ENCODE data around the gene STYXL1. TPM values are rescaled to one million over a fixed set of nuclear protein-coding genes. Genes with fewer than 3 reads are reported as not detected.
"Not testable (repeated sequence)": the region's sequence is repeated elsewhere in the genome, so short reads cannot be mapped to it uniquely, and the experiment has no call there.

Gene STYXL1
- total RNA-seq, 6 experiments from 2014 or later, result 13.8 to 28.5 (median 21.2) TPM

GRCh38 chr7:76016191-76016947 is 31.4 kb downstream of the STYXL1 start:
- Histone ChIP-seq H3K27ac (no peak overlapping the region), H3K36me3 (peaks cover 0 to 8% (median 0%) of the 10 kb centered on the region in 4 donors), H3K4me1 (no peaks in the 10 kb centered on the region), H3K4me3 (no peak overlapping the region), H3K27me3 (no peaks in the 10 kb centered on the region), H3K9me3 (no peaks in the 10 kb centered on the region)
- DNase-seq, result no peak
- no peak for ATAC-seq
- intact Hi-C loops (cut with DNase I), result loop anchor here in 1 of 2 donors (10.0 kb wide), 1 partner anchor 152 kb away; no protein-coding TSS in a partner anchor
- TF ChIP-seq POLR2A (IDR thresholded peaks at IDR 0.05), result no peak
- TF ChIP-seq CTCF (IDR thresholded peaks at IDR 0.05), result no peak
- WGBS (ENCODE audit: insufficient coverage, low coverage, low lambda C conversion rate, missing lambda C conversion rate), result 78% methylated on average over 13 of the region's 13 CpGs

- intact Hi-C loops (cut with DNase I), result loop anchor here in 1 of 2 donors (10.0 kb wide), 1 partner anchor 147 kb away; no protein-coding TSS in a partner anchor
- no peaks in the 10 kb centered on the region for H3K27me3 ChIP-seq
- no peak overlapping the region for H3K4me3 ChIP-seq
- H3K4me1 ChIP-seq, result no peaks in the 10 kb centered on the region
- no peaks in the 10 kb centered on the region for H3K9me3 ChIP-seq
- no peak for TF ChIP-seq POLR2A (IDR thresholded peaks at IDR 0.05)
- no peak for TF ChIP-seq CTCF (IDR thresholded peaks at IDR 0.05)
- no peak overlapping the region for H3K27ac ChIP-seq
- DNase-seq, result no peak
- 72% methylated on average over 6 of the region's 8 CpGs for WGBS (ENCODE audit: insufficient coverage, low coverage, low lambda C conversion rate, missing lambda C conversion rate)
- peak in 2 of 4 donors; percentile 19 to 40 for ATAC-seq
- peaks cover 0 to 5% (median 0%) of the 10 kb centered on the region in 4 donors for H3K36me3 ChIP-seq
These were observed 36.3 kb downstream of the STYXL1 start for GRCh38 chr7:76011442-76011861.

- no peak for DNase-seq
- H3K27me3 ChIP-seq, result no peaks in the 10 kb centered on the region
- no peak for ATAC-seq
- intact Hi-C loops (cut with DNase I), result loop anchor here in 1 of 2 donors (10.0 kb wide), 1 partner anchor 145 kb away; no protein-coding TSS in a partner anchor
- H3K9me3 ChIP-seq, result no peaks in the 10 kb centered on the region
- no peak for TF ChIP-seq POLR2A (IDR thresholded peaks at IDR 0.05)
- TF ChIP-seq CTCF (IDR thresholded peaks at IDR 0.05), result no peak
- H3K4me3 ChIP-seq, result no peak overlapping the region
- no peak overlapping the region for H3K27ac ChIP-seq
- peaks cover 0 to 5% (median 0%) of the 10 kb centered on the region in 4 donors for H3K36me3 ChIP-seq
- H3K4me1 ChIP-seq, result no peaks in the 10 kb centered on the region
- WGBS (ENCODE audit: insufficient coverage, low coverage, low lambda C conversion rate, missing lambda C conversion rate), result 81% methylated on average over 6 of the region's 11 CpGs
These were observed 37.9 kb downstream of the STYXL1 start for GRCh38 chr7:76009672-76010600.

GRCh38 chr7:76008156-76008687 is 39.6 kb downstream of the STYXL1 start:
- no peak overlapping the region for H3K27ac ChIP-seq
- H3K4me1 ChIP-seq, result no peaks in the 10 kb centered on the region
- intact Hi-C loops (cut with DNase I), result no loop called here
- no peak overlapping the region for H3K4me3 ChIP-seq
- ATAC-seq (no peak), DNase-seq (no peak)
- TF ChIP-seq CTCF (IDR thresholded peaks at IDR 0.05) (no peak), POLR2A (IDR thresholded peaks at IDR 0.05) (no peak)
- 71% methylated on average over 7 of the region's 8 CpGs for WGBS (ENCODE audit: insufficient coverage, low coverage, low lambda C conversion rate, missing lambda C conversion rate)
- peaks cover 0 to 14% (median 0%) of the 10 kb centered on the region in 4 donors for H3K36me3 ChIP-seq
- H3K27me3 ChIP-seq, result no peaks in the 10 kb centered on the region
- H3K9me3 ChIP-seq, result no peaks in the 10 kb centered on the region

- H3K4me1 ChIP-seq; ATAC-seq; intact Hi-C loops (cut with DNase I): not testable (repeated sequence)
These were observed 42.8 kb downstream of the STYXL1 start for GRCh38 chr7:76005004-76005403.

More at GRCh38 chr7:76005004-76005403, 42.8 kb downstream of the STYXL1 start:
- H3K27me3 ChIP-seq, H3K4me3 ChIP-seq, H3K9me3 ChIP-seq, DNase-seq, H3K27ac ChIP-seq: not testable (repeated sequence)
- 91% methylated on average over 3 of the region's 4 CpGs for WGBS (ENCODE audit: insufficient coverage, low coverage, low lambda C conversion rate, missing lambda C conversion rate)
- H3K36me3 ChIP-seq, result peaks cover 0 to 11% (median 0%) of the 10 kb centered on the region in 4 donors

All from right lobe of liver (tissue), 6 donors.